Measurements from ENCODE around the gene LAYN. TPM values are rescaled to one million over a fixed set of nuclear protein-coding genes. Genes with fewer than 3 reads are reported as not detected.

LAYN gene
- total RNA-seq, 1 experiment from 2014 or later = 3.7 TPM

GRCh38 chr11:111518668-111519067, 21.9 kb upstream of the LAYN start (continued):
- no peak for TF ChIP-seq E2F1 (CRISPR knock-in tag; IDR thresholded peaks at IDR 0.05)
- no peak for TF ChIP-seq ZBTB21 (CRISPR knock-in tag; IDR thresholded peaks at IDR 0.05; ENCODE audit: borderline replicate concordance)

GRCh38 chr11:111520560-111520959, 20.0 kb upstream of the LAYN start:
- H3K27me3 Mint-ChIP-seq (ENCODE audit: low read depth) = peaks cover 1% of the 10 kb centered on the region
- no peak overlapping the region for H3K27ac Mint-ChIP-seq
- no peaks in the 10 kb centered on the region for H3K4me1 Mint-ChIP-seq
- ChIA-PET POLR2A (no interaction called here), CTCF (no interaction called here)
- H3K4me3 Mint-ChIP-seq = no peak overlapping the region
- no peaks in the 10 kb centered on the region for H3K36me3 Mint-ChIP-seq
- ATAC-seq = no peak
- no peak for DNase-seq (ENCODE audit: low spot score)
- no peaks in the 10 kb centered on the region for H3K9me3 Mint-ChIP-seq
- TF ChIP-seq ZNF121 (CRISPR knock-in tag; IDR thresholded peaks at IDR 0.05) = no peak

GRCh38 chr11:111521135-111521534, 19.4 kb upstream of the LAYN start:
- ATAC-seq (no peak), DNase-seq (ENCODE audit: low spot score) (no peak)
- Mint-ChIP-seq H3K27me3 (ENCODE audit: low read depth) (no peaks in the 10 kb centered on the region), H3K4me3 (no peak overlapping the region), H3K36me3 (no peaks in the 10 kb centered on the region), H3K4me1 (peaks cover under 1% of the 10 kb centered on the region; the same call in 1 of the 2 replicates), H3K9me3 (no peaks in the 10 kb centered on the region), H3K27ac (no peak overlapping the region)
- CTCF ChIA-PET = no interaction called here
- POLR2A ChIA-PET = no interaction called here
- TF ChIP-seq USF2 (CRISPR knock-in tag; IDR thresholded peaks at IDR 0.05) (no peak), ZSCAN18 (CRISPR knock-in tag; IDR thresholded peaks at IDR 0.05) (no peak)

- H3K4me3 Mint-ChIP-seq = no peak overlapping the region
- DNase-seq (ENCODE audit: low spot score) = no peak
- POLR2A ChIA-PET = no interaction called here
- ATAC-seq = no peak
- no peak overlapping the region for H3K27ac Mint-ChIP-seq
- peaks cover 5% of the 10 kb centered on the region for H3K4me1 Mint-ChIP-seq
- H3K27me3 Mint-ChIP-seq (ENCODE audit: low read depth) = no peaks in the 10 kb centered on the region
- CTCF ChIA-PET = no interaction called here
- no peaks in the 10 kb centered on the region for H3K9me3 Mint-ChIP-seq
- H3K36me3 Mint-ChIP-seq = no peaks in the 10 kb centered on the region
- TF ChIP-seq KAT7 (CRISPR knock-in tag; IDR thresholded peaks at IDR 0.05; ENCODE audit: borderline replicate concordance) (no peak), FOXK1 (CRISPR knock-in tag; IDR thresholded peaks at IDR 0.05) (no peak), NFE2L1 (CRISPR knock-in tag; IDR thresholded peaks at IDR 0.05) (no peak), FOXP1 (CRISPR knock-in tag; IDR thresholded peaks at IDR 0.05; ENCODE audit: borderline replicate concordance) (no peak)
These were observed 18.1 kb upstream of the LAYN start for GRCh38 chr11:111522426-111522825.

- no peaks in the 10 kb centered on the region for H3K27me3 Mint-ChIP-seq (ENCODE audit: low read depth)
- no peak overlapping the region for H3K27ac Mint-ChIP-seq
- TF ChIP-seq E2F4 (CRISPR knock-in tag; IDR thresholded peaks at IDR 0.05; ENCODE audit: borderline replicate concordance, low read depth) (no peak), ATF1 (CRISPR knock-in tag; IDR thresholded peaks at IDR 0.05) (no peak), ESRRA (CRISPR knock-in tag; IDR thresholded peaks at IDR 0.05; ENCODE audit: borderline replicate concordance) (no peak), EMX1 (CRISPR knock-in tag; IDR thresholded peaks at IDR 0.05) (no peak), ZNF232 (CRISPR knock-in tag; IDR thresholded peaks at IDR 0.05) (no peak), JUN (CRISPR knock-in tag; IDR thresholded peaks at IDR 0.05) (no peak)
- no peak overlapping the region for H3K4me3 Mint-ChIP-seq
- POLR2A ChIA-PET = interaction anchor here (0.7 kb wide), 1 partner anchor 185 kb away, joined by 8 read pairs; no protein-coding TSS in a partner anchor
- no peaks in the 10 kb centered on the region for H3K9me3 Mint-ChIP-seq
- peaks cover 5% of the 10 kb centered on the region for H3K4me1 Mint-ChIP-seq
- ATAC-seq = no peak
- DNase-seq (ENCODE audit: low spot score) = no peak
- CTCF ChIA-PET = no interaction called here
- H3K36me3 Mint-ChIP-seq = no peaks in the 10 kb centered on the region
These were observed 17.2 kb upstream of the LAYN start for GRCh38 chr11:111523343-111523742.
